Measurements from ENCODE around the gene SYK.
A peak's percentile ranks its signal among the peaks of the same experiment; 100 is the strongest.
"Not testable (repeated sequence)": the region's sequence is repeated elsewhere in the genome, so short reads cannot be mapped to it uniquely, and the experiment has no call there.

The SYK gene

GRCh38 chr9:90805006-90805996, 3.7 kb downstream of the SYK start:
- Mint-ChIP-seq H3K36me3 (peaks cover 7% of the 10 kb centered on the region), H3K4me1 (peaks cover 65% of the 10 kb centered on the region), H3K4me3 (peak overlapping the region; percentile 81), H3K9me3 (no peaks in the 10 kb centered on the region), H3K27me3 (no peaks in the 10 kb centered on the region), H3K27ac (peak overlapping the region; percentile 99)
- no peak for DNase-seq (ENCODE audit: low spot score in 2 of 2)
- ATAC-seq (ENCODE audit: low read depth): no peak

GRCh38 chr9:90807006-90807405, 5.4 kb downstream of the SYK start:
- DNase-seq (ENCODE audit: low spot score in 2 of 2): no peak
- peak overlapping the region; percentile 86 for H3K27ac Mint-ChIP-seq
- H3K9me3 Mint-ChIP-seq: no peaks in the 10 kb centered on the region
- ATAC-seq (ENCODE audit: low read depth): no peak
- H3K4me3 Mint-ChIP-seq: peak overlapping the region; percentile 84
- no peaks in the 10 kb centered on the region for H3K27me3 Mint-ChIP-seq
- H3K4me1 Mint-ChIP-seq: peaks cover 65% of the 10 kb centered on the region
- peaks cover 9% of the 10 kb centered on the region for H3K36me3 Mint-ChIP-seq

GRCh38 chr9:90808398-90808797, 6.8 kb downstream of the SYK start:
- no peaks in the 10 kb centered on the region for H3K27me3 Mint-ChIP-seq
- H3K9me3 Mint-ChIP-seq: no peaks in the 10 kb centered on the region
- H3K27ac Mint-ChIP-seq: peak overlapping the region; percentile 86
- peak overlapping the region; percentile 84 for H3K4me3 Mint-ChIP-seq
- peaks cover 9% of the 10 kb centered on the region for H3K36me3 Mint-ChIP-seq
- DNase-seq (ENCODE audit: low spot score in 2 of 2): no peak
- no peak for ATAC-seq (ENCODE audit: low read depth)
- peaks cover 79% of the 10 kb centered on the region for H3K4me1 Mint-ChIP-seq

- H3K4me1 Mint-ChIP-seq: peaks cover 82% of the 10 kb centered on the region
- ATAC-seq (ENCODE audit: low read depth): peak; percentile 69
- H3K9me3 Mint-ChIP-seq: no peaks in the 10 kb centered on the region
- DNase-seq (ENCODE audit: low spot score in 2 of 2): no peak
- H3K27ac Mint-ChIP-seq: peak overlapping the region; percentile 86
- no peaks in the 10 kb centered on the region for H3K27me3 Mint-ChIP-seq
- peak overlapping the region; percentile 84 for H3K4me3 Mint-ChIP-seq
- peaks cover 9% of the 10 kb centered on the region for H3K36me3 Mint-ChIP-seq
These were observed 7.5 kb downstream of the SYK start for GRCh38 chr9:90808890-90809685.

- peaks cover 79% of the 10 kb centered on the region for H3K4me1 Mint-ChIP-seq
These were observed 9.1 kb downstream of the SYK start for GRCh38 chr9:90810691-90811090.

GRCh38 chr9:90813046-90813445, 11.4 kb downstream of the SYK start:
- H3K4me3 Mint-ChIP-seq: peak overlapping the region; percentile 39
- no peak for ATAC-seq (ENCODE audit: low read depth)
- no peaks in the 10 kb centered on the region for H3K9me3 Mint-ChIP-seq
- H3K27ac Mint-ChIP-seq: peak overlapping the region; percentile 40
- no peak for DNase-seq (ENCODE audit: low spot score in 2 of 2)
- H3K27me3 Mint-ChIP-seq: no peaks in the 10 kb centered on the region
- peaks cover 74% of the 10 kb centered on the region for H3K4me1 Mint-ChIP-seq
- H3K36me3 Mint-ChIP-seq: peaks cover 20% of the 10 kb centered on the region

More at GRCh38 chr9:90810691-90811090, 9.1 kb downstream of the SYK start:
- no peak for ATAC-seq (ENCODE audit: low read depth)
- H3K4me3 Mint-ChIP-seq: peak overlapping the region; percentile 84
- no peaks in the 10 kb centered on the region for H3K27me3 Mint-ChIP-seq
- DNase-seq (ENCODE audit: low spot score in 2 of 2): no peak
- H3K27ac Mint-ChIP-seq: peak overlapping the region; percentile 86
- H3K36me3 Mint-ChIP-seq: peaks cover 9% of the 10 kb centered on the region
- H3K9me3 Mint-ChIP-seq: no peaks in the 10 kb centered on the region

- peak overlapping the region; percentile 40 for H3K27ac Mint-ChIP-seq
- ATAC-seq (ENCODE audit: low read depth): no peak
These were observed 11.9 kb downstream of the SYK start for GRCh38 chr9:90813523-90813922.

GRCh38 chr9:90814355-90814754, 12.7 kb downstream of the SYK start:
- no peaks in the 10 kb centered on the region for H3K27me3 Mint-ChIP-seq
- H3K36me3 Mint-ChIP-seq: peaks cover 21% of the 10 kb centered on the region
- peak overlapping the region; percentile 49 for H3K4me3 Mint-ChIP-seq
- peaks cover 2% of the 10 kb centered on the region for H3K9me3 Mint-ChIP-seq
- ATAC-seq (ENCODE audit: low read depth) (no peak), DNase-seq (ENCODE audit: low spot score in 2 of 2) (no peak)
- H3K27ac Mint-ChIP-seq: peak overlapping the region; percentile 80
- peaks cover 68% of the 10 kb centered on the region for H3K4me1 Mint-ChIP-seq

More at GRCh38 chr9:90813523-90813922, 11.9 kb downstream of the SYK start:
- no peak for DNase-seq (ENCODE audit: low spot score in 2 of 2)
- Mint-ChIP-seq H3K36me3 (peaks cover 20% of the 10 kb centered on the region), H3K4me1 (peaks cover 71% of the 10 kb centered on the region), H3K27me3 (no peaks in the 10 kb centered on the region), H3K4me3 (peak overlapping the region; percentile 39), H3K9me3 (no peaks in the 10 kb centered on the region)

- peaks cover 5% of the 10 kb centered on the region for H3K9me3 Mint-ChIP-seq
- peaks cover 25% of the 10 kb centered on the region for H3K36me3 Mint-ChIP-seq
- H3K4me3 Mint-ChIP-seq: peak overlapping the region; percentile 64
- DNase-seq (ENCODE audit: low spot score in 2 of 2) (no peak), ATAC-seq (ENCODE audit: low read depth) (peak; percentile 83)
- peaks cover 63% of the 10 kb centered on the region for H3K4me1 Mint-ChIP-seq
- no peaks in the 10 kb centered on the region for H3K27me3 Mint-ChIP-seq
- H3K27ac Mint-ChIP-seq: peak overlapping the region; percentile 80
These were observed 13.7 kb downstream of the SYK start for GRCh38 chr9:90815183-90815943.

GRCh38 chr9:90815944-90816357, 14.3 kb downstream of the SYK start:
- H3K27me3 Mint-ChIP-seq: no peaks in the 10 kb centered on the region
- H3K9me3 Mint-ChIP-seq: peaks cover 5% of the 10 kb centered on the region
- peaks cover 23% of the 10 kb centered on the region for H3K36me3 Mint-ChIP-seq
- peak overlapping the region; percentile 80 for H3K27ac Mint-ChIP-seq
- peak; percentile 39 for ATAC-seq (ENCODE audit: low read depth)
- no peak for DNase-seq (ENCODE audit: low spot score in 2 of 2)
- H3K4me1 Mint-ChIP-seq: peaks cover 61% of the 10 kb centered on the region
- H3K4me3 Mint-ChIP-seq: peak overlapping the region; percentile 64

- DNase-seq (ENCODE audit: low spot score in 2 of 2) (no peak), ATAC-seq (ENCODE audit: low read depth) (no peak)
- Mint-ChIP-seq H3K27ac (peak overlapping the region; percentile 80), H3K4me3 (peak overlapping the region; percentile 39), H3K4me1 (peaks cover 67% of the 10 kb centered on the region), H3K27me3 (no peaks in the 10 kb centered on the region), H3K36me3 (peaks cover 28% of the 10 kb centered on the region), H3K9me3 (peaks cover 7% of the 10 kb centered on the region)
These were observed 15.1 kb downstream of the SYK start for GRCh38 chr9:90816690-90817089.

- H3K9me3 Mint-ChIP-seq: peaks cover 7% of the 10 kb centered on the region
- H3K4me1 Mint-ChIP-seq: peaks cover 58% of the 10 kb centered on the region
- H3K27me3 Mint-ChIP-seq: no peaks in the 10 kb centered on the region
- peaks cover 36% of the 10 kb centered on the region for H3K36me3 Mint-ChIP-seq
- ATAC-seq (ENCODE audit: low read depth) (no peak), DNase-seq (ENCODE audit: low spot score in 2 of 2) (no peak)
- peak overlapping the region; percentile 75 for H3K27ac Mint-ChIP-seq
- no peak overlapping the region for H3K4me3 Mint-ChIP-seq
These were observed 16.7 kb downstream of the SYK start for GRCh38 chr9:90818279-90818678.

GRCh38 chr9:90820406-90820805, 18.8 kb downstream of the SYK start:
- not testable (repeated sequence) for H3K27me3 Mint-ChIP-seq; H3K27ac Mint-ChIP-seq; DNase-seq (ENCODE audit: low spot score in 2 of 2); H3K4me3 Mint-ChIP-seq; H3K9me3 Mint-ChIP-seq; ATAC-seq (ENCODE audit: low read depth)
- H3K36me3 Mint-ChIP-seq: peaks cover 43% of the 10 kb centered on the region
- H3K4me1 Mint-ChIP-seq: peaks cover 50% of the 10 kb centered on the region
